ENCODE results near the gene SEMA3B.
"Not testable (repeated sequence)": the region's sequence is repeated elsewhere in the genome, so short reads cannot be mapped to it uniquely, and the experiment has no call there.

SEMA3B gene

DNA sequence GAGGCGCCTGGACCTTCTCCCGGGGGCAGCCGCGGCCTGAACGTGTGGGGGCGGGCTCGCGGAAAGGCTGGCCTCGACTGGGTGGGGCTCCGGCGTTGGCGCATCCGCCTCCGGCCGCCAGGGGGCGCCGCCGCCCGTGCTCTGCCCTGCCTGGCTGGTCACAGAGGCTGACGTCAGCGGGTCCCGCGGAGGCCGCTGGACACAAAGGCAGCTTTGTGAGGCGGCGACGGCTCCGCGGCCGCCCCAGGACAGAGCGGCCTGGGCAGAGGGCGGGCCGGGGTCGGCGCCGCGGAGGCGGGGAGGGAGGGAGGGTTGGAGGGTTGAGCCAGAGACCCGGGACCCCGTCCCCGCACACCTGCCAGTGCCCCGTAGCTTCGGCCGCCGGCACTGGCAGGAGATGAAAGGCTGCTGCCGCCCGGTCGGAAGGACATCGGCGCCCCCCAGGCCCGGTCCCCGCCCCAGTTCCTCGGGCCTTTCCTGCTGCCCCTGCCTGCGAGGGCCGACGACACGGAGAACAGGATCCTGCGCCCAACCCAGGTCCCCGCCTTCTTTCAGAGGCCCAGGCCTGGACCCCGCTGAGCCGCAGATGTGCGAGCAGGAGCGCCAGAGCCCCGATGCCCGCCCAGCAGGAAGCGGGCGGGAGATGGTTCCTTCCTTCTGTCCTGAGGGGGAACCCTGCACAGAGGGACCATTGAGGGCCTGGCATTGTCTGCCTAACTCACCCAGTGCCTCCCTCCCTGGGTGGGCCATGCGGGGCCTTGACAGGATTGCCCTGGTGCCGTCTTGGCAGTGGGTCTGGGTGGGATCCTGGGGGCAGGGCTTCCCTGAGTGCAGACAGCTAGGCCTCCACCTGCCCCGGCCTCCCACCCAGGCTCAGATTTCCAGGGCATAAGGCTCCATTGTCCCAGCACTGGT lies 8.7 kb upstream of the SEMA3B start:
- peak; percentile 67 for DNase-seq

DNA sequence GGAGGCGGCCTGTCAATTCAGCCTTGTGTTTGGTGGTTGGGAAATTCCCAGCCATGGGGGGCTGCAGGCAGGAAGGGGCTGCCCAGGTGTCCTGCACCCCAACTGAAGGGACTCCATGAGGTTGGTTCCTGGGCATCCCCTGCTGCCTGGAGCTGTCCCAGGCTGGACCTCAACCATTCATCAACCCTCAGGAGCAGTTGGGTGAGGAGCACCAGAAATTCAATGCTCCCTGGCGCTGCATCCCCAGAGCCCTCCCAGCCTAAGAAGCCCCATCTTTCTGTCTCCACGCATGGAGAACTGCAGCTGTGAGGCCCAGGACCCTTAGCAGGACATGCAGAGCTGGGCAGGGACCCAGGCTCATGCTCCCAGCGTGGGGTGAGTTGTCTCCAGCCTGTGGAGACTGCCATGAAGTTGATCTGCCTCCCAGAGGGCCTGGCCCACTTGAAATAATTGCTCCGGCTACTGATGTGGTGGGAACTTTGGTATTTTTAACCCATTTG lies 8.0 kb upstream of the SEMA3B start:
- DNase-seq, result no peak

DNA sequence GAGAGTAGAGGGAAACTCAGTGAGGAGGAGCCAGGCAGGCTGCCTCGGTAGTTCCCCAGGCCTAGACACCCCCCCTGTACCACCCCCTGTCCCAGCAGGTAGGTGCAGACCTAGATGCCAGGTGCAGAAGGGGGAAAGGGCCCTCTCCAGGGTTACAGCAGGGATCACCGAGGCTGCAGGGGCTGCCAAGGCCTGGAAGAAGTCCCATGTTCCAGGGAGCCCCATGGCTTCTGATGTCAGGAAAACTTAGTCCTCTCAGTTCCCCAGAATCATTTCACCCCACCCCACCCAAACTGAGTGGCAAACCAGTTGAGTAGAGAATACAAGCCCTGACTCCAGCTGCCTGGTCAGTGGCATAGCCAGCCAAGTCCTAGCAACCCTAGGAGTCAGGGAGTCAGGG lies 7.4 kb upstream of the SEMA3B start:
- DNase-seq, result no peak

GRCh38 chr3:50262200-50262599 lies 6.7 kb upstream of the SEMA3B start:
- not testable (repeated sequence) for DNase-seq

DNA sequence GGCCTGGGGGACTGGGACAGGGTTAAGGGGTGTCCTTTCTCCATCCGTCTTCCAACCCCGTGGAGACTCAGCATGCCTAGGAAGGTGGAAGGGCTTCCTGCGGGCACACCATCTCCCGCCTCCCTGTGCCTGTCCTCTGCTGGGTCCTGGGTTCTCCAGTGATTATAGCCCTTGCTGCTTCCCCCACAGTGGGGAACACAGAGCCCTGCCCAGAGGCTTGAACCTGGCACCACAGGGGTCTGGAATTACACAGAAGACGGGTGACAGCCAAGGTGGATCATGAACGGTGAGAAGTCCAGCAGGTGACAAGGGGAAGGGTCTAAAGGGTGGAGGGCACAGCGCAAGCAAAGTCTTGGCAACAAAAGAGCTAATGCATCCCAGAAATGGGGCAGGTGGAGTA lies 6.2 kb upstream of the SEMA3B start:
- no peak for DNase-seq

- DNase-seq, result no peak
Observed at GRCh38 chr3:50263478-50264382, 5.2 kb upstream of the SEMA3B start.

- no peak for DNase-seq
Observed at GRCh38 chr3:50264383-50264963, 4.5 kb upstream of the SEMA3B start.

GRCh38 chr3:50264964-50265485 lies 3.9 kb upstream of the SEMA3B start:
- no peak for DNase-seq

DNA sequence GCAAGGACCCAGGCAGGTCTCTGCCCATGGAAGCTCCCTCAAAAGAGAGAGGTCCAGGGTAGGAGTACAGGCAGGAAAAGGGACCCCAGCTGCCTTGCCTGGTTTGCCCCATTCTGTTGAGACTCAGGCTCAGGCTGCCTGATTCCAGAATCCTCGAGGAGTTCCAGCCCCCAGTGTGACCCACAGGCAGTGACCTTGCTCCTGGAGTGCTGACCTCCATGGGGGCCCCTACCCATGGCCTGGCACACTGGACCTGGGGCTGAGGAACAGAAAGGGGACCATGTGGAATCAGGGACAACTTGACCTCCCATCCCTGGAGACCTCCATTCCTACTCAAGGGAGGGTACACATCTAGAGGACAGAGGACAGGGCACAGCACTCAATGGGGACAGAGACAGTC lies 3.4 kb upstream of the SEMA3B start:
- DNase-seq, result no peak

GRCh38 chr3:50266017-50266416 lies 2.9 kb upstream of the SEMA3B start:
- no peak for DNase-seq

- DNase-seq, result no peak
Observed at GRCh38 chr3:50266836-50267235, 2.1 kb upstream of the SEMA3B start.

DNA sequence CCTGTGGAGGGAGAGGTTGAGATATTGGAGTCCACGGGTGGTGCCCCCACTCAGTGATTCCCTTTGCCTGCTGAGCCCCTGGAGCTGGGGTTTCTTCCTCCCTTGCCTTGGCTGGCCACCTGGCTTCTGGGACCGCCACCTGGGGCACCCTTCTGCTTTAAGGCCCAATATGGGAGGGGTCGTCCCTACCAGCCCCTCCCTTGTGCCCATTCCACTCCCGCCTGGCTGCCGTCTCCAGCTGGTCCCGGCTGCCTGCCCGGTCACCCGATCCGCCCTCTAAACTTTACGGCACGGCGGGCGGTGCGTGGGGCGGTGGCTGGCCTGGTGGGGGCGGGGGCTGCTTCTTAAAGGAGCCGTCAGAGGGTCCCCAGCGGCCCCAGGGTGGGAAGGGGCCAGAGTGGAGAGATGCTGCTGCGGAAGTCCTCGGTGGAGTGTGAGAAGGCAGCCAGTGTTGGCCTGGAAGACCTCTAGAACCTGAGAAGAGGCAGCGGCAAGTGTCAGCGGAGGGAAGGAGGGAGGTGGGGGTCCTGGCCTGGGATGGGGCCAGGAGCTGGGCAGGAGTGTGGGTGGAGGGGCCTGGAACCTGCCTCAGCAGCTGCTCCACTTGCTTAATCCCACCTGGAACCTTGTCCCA lies 1.6 kb upstream of the SEMA3B start:
- DNase-seq, result no peak

- no peak for DNase-seq
Observed at GRCh38 chr3:50268276-50268675, 671 bp upstream of the SEMA3B start.

DNA sequence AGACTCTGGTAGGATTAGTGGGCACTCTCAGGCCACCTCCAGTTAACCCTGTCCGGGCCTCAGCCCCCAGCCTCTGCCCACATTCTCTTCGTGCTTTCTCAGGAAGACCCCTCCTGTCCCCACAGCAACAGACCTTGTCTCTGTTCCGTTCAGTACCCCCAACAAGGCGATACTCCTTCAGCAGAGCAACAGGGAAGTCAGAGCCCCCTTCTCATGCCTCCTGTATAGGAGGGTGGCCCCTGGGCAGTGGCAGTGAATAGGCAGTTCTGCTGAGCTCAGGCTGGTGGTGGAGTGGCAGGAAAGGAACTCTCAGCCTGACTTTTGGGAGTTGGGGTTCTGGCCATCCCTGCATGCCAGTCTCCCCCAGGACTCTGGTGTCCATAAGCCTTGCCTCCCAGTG lies 513 bp downstream of the SEMA3B start:
- no peak for DNase-seq

- DNase-seq, result no peak
Observed at GRCh38 chr3:50269977-50270413, 1.0 kb downstream of the SEMA3B start.

GRCh38 chr3:50270422-50271224 lies 1.7 kb downstream of the SEMA3B start:
- no peak for DNase-seq

- DNase-seq, result no peak
Observed at GRCh38 chr3:50271314-50271936, 2.5 kb downstream of the SEMA3B start.

DNA sequence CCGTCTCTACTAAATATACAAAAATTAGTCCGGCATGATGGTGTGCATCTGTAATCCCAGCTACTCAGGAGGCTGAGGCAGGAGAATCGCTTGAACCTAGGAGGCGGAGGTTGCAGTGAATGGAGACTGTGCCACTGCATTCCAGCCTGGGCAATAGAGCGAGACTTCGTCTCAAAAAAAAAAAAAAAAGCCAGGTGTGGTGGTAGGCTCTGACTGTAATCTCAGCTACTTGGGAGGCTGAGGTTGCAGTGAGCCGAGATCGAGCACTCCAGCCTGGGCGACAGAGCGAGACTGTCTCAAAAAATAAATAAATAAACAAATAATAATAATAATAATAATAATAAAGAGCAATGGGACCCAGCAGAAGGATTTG lies 3.6 kb downstream of the SEMA3B start:
- DNase-seq, result not testable (repeated sequence)

- peak; percentile 73 for DNase-seq
Observed at GRCh38 chr3:50272911-50273688, 4.2 kb downstream of the SEMA3B start.

GRCh38 chr3:50273689-50274065 lies 4.7 kb downstream of the SEMA3B start:
- no peak for DNase-seq

Data from activated effector memory CD4-positive, alpha-beta T cell treated with Interleukin-2 at 50 U/mL for 16 hours (primary cell).